Measurements from ENCODE around the gene WBP11.

- peak; percentile 30; the same call in 1 of the 2 replicates for TF ChIP-seq CTCF (conservative IDR thresholded peaks at IDR 0.05; ENCODE audit: low read depth, low read length)
- no peak for TF ChIP-seq EZH2 (IDR thresholded peaks at IDR 0.05; ENCODE audit: borderline replicate concordance, low read depth, low read length, poor library complexity, severe bottlenecking)
Measured at GRCh38 chr12:14776236-14776961, 26.9 kb downstream of the WBP11 start.
